ENCODE results near the gene GALNS.
A peak's percentile ranks its signal among the peaks of the same experiment; 100 is the strongest.

The GALNS gene

DNA sequence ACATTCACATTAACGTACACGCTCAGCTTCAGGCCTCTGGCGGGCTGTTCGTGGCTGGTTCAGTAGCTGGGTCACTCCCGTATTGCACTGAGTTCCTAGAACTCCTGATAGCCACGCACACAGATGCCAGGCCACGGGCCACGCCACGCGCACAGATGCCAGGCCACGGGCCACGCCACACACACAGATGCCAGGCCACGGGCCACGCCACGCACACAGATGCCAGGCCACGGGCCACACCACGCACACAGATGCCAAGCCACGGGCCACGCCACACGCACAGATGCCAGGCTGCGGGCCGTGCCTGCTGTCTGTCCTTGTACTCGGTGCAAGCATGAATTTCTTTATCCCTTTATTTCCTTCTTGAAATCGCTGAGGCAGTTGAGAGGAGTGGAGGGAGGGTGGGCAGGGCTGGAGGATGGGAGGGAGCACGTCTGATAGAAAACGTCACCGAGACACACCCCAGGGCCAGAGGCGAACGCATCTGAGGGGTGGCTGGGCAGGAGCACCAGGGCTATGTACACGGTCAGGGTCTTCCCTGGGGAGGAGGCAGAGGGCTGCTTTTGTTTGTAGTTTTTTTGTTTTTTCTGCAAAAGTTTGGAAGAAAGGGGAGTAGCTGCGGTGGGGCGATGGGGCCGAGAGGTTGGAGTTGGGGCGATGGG, 18.3 kb upstream of the GALNS start:
- DNase-seq = no peak

DNA sequence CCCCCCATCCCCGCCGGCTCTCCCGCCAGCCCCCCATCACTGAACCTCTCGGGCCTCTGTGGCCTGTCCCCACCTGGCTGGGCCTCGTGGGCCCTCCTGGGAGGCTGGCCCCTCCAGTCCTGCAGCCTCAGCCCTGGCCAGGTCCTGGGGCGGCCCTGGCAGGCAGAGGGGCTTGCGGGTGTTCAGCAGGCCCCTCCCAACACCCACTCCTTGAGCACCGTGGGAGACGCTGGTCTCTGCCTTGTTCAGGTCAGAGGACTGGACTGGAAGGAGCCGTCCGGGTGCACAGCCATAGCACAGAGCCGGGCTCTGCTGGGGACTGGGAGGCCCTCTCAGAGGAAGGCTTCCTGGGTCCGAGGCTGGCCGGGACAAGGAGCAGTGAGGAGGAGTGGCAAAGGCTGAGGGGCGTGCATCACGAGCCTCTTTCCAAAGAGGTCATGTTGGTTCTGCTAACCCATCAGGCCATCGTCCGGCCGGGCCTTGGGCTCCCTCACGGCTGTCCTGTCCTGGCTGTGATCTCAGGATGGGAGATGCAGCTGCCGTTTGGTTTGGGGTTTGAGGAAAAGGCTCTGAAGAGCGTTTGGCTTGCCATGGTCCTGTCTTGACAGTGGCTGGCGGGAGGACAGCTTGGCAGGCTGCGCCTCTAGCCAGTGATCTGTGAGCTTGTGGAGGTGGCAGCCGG, 16.0 kb upstream of the GALNS start:
- no peak for DNase-seq

DNA sequence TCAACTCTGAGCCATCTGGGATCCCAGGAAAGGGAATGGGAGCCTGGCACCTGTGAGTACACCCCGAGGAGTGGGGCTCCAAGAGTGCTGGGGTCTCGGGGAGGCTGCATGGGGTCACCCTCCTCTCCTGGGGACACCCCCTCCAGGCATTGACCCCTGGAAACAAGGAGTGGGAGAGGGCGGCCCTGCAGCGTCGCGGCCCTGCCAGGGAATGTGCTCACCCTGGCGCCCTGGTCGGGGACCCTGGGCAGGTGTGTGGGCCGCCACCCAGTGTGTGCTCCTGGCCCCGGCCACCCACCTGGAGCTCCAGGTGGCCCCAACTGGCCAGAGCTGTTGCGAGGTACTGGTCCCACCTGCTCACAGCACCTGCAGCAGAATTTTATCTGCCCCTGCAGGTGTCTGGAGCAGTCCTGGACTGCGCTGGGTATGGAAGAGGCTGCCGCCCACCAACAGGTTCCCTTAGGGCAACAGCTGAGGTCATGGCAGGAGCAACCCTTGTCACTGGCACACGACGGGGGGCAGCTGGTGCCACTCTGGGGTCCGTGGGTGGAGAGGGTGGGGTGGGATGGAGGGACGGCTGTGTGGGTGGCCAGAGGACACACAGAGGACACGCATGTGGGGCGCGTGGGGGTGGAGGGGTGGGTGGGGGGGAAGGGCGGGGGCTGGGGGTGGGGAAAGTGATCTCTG, 15.1 kb upstream of the GALNS start:
- DNase-seq = no peak

DNA sequence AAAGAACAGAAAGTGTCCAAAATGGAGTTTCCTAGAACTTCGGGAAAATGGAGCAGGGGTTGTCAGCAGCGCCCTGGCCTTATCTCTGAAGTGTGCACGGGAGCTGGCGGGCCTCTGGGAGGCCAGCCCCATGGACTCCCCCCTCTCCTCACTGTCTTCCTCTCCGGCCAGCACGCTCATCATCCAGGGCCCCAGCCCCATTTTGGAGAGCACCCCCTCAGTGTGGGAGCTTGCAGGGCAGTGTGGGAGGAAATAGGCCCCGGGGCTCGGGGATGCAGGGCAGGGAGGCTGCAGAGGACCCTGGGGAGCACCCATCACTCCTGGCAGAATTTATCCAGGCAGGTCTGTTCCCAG, 14.6 kb upstream of the GALNS start:
- DNase-seq = no peak

DNA sequence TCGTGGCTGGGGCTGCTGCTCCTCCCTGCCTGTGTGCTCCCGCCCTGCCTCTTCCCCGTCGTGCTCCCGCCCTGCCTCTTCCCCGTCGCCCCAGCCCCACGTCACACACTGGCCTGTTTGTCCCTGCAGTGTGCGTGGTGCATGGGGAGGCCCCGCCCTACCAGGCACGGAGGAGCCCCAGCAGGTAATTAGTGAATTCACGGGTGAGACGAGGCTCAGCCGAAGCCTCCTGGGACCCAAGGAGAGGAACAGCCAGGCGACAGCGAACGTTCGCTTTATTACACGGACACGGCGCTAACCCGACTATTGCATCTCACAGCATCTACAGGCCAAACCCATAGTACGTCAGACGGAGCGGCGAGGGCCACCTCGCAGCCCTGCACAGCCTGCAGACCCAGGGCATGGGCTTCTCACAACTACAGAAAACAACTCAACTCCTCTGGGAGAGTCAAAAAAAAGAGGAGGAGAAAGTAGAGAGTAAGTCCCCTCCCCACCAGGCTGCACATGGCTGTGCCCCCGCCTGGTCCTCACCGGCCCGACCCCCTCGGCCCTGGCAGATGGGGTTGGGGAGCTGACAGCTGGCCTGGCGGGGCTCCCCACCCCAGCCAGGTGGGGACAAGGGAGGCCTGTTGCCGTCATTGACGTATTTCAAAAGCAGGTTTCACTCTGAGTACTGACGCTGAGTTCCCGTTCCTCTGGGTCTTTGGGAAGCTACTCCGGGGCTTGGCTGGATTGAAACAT, 14.0 kb upstream of the GALNS start:
- peak; percentile 56 for DNase-seq

DNA sequence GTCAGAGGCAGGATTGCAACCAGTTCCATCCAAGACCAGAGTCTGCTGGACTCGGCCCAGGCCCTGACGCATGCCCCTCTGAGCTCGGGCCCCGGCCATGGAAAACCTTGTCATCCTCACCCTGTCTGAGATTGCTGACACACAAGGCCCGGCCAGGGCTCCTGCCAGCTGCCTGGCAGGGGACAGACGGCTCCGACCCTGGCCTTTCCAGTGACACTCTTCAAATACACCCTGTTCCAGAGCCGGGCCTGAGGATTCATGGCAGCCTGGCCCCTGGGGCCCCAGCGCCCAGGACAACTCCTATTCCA, 12.9 kb upstream of the GALNS start:
- no peak for DNase-seq

DNA sequence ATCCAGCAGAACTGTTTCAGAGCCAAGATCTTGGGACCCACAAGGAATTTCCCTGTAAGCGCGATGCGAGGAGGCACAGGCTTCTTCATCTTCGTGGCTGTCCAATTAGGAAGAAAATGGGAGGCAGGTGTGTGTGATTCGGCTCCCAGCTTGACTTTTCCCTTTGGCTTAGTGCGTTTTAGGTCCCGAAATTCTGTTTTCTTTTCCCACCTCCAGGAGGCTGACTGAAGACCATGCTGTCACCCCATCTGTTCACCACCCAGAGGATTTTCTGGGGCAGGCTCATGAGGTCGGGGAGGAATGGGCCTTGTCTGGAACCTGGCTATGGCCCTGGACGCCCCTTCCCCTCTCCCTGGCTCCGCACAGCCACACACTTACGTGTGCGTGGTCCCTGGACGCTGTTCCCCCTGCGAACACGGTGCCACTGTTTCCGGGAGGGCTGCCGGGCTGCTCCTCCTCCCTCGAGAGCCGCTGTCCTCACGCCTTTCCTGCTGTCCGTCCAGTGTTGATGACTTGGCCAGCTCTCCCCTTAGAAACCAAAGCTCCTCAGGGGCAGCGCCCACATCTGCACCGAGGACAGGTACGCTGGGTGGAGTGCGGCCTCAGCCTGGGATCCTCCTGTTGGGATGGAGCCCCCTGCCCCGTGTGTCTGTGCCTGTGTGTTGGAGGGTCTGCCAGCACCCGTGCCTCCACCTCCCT, 12.4 kb upstream of the GALNS start:
- no peak for DNase-seq

DNA sequence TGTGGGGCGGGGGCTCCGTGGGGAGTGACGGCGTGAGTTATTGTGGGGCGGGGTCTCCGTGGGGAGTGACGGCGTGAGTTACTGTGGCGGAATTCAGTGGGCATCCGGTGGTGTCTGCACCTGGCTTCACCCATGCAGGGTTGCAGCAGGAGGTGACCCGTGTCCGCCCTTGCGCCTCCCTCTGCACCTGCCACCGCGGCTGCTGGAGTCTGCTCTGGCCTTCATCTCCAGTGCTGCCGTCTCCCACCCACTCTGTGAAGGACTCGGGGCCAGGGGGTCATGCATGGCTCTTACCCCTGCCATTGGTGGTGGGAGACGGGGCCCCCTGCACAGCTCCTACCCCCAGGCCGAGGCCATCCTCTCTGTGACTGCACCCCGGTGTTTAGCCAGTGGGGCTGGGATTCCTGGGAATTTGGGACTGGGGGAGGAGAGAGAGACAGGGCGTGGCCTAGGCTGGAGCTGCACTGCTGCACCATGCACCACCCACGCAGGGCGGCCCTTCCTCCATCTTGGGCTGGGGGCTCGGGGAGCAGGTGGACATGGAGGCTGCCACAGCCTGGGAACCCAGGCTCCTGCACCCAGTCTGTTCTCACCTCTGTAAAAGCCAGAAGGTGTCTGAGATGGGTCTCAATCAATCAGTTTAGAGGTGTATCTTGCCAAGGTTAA, 11.0 kb upstream of the GALNS start:
- DNase-seq = no peak

DNA sequence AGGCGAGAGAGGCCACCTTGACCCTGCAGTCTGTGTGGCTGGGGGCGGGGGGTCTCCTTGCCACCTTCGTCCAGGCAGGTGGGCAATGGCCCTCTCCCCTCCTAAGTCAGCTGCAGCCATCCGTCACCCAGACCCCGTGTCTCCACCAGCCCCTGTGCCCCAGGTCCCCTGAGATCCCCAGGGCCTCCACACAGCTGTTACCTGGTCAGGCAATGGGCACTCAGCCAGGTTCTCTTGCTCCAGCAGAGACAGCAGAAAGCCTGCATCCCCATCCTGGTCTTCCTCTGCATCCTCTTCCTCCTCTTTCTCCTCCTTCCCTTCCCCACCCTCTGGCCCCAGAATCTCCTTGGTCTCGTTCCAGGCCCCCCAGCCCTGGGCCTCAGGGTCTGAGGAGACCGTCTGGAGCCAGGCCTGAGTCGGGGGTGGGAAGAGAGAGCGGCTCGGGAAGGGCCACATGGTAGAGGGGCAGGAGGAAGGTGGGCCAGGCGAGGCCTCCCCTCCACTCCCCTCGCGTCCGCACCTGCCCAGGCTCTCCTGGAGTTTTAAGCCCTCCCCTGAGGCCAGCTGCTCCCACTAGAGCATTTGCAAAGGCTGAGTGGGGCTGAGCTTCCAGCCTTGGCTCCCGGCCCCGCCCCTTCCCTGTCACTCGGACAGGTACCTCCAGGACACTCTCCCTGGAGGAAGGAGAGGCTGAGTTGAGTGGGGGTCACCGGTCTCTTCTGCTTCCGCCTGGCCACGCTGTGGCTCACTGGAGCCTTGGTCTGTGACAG, 9.6 kb upstream of the GALNS start, which contains the start of gene PABPN1L:
Gene PABPN1L, minus strand, starts transcription at position 510 of the 770 bp plus-strand sequence. Its CDS starts 54 bp downstream, at position 456.
- peak; percentile 30 for DNase-seq

DNA sequence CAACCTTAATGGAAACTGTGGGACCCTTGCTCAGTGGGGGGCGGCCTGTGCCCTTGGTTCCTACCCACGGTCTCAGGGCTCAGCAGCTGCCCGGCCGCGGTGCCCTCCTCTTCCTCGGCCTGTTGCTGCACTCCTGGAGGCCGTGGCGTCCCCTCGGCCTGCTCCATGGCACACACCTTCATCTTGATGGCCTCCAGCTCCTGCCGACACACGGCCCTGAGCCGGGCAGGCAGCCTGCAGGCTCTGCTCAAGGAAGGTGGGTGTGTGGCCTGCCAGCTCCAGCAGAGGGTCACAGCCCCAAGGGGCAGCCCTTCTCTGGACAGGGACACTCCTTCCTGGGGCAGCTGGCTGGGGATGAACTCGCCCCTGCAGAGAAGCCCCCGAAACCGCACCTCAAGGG, 9.0 kb upstream of the GALNS start:
- DNase-seq = no peak

DNA sequence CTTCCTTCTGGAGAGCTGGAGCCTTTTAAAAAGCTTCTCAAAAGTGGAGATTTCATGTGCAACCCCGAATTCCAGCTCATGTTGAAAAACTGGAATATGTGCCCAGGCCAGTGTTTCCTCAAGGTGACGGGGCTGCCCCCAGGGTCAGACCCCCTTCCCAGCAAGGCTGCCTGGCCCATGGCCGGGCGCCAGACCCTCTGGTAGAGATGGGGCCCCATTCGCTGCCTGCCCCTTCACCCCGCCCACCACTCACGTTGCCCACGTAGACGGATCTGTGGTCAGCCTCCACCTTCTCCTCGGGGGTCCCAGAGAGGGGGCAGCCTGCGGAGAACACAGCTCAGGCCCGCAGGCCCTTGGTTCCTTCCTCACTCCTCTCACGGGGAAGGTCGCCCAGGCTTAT, 8.6 kb upstream of the GALNS start:
- no peak for DNase-seq

DNA sequence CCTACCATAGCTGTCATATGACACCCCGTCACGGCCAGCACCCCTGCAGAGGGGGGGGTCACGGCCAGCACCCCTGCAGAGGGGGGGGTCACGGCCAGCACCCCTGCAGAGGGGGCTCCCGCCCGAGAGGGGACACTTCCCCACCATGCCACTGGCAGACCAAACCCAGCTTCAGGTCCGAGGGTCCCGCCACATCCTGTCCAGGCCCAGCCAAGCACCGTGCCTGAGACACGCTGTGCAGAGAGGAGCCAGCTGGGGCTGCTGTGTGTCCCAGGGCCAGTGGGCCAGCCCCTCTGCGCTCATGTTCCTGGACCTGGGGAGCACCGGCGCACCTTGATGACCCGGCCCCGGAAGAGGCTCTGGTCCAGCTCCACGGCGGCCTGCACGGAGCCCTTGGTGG, 7.8 kb upstream of the GALNS start:
- DNase-seq = no peak

DNA sequence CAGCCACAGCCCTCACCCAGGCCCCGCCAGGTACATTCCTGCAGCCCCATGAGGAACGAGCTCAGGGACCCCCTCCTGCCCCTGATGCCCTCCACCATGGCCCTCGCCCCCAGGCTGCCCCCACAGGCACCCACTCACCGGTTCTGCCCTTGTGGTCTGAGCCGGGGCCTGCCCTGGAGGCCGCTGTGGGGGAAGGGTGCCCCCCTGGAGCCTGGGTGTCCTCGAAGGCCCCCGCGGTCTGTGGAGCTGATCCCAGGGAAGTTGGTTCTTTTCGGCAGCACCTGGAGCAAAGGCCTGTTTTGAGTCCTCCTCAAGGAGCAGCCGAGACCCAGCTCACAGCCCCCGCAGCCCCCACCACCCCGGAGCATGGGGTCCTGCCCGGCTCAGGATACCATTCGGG, 7.4 kb upstream of the GALNS start:
- DNase-seq = no peak

DNA sequence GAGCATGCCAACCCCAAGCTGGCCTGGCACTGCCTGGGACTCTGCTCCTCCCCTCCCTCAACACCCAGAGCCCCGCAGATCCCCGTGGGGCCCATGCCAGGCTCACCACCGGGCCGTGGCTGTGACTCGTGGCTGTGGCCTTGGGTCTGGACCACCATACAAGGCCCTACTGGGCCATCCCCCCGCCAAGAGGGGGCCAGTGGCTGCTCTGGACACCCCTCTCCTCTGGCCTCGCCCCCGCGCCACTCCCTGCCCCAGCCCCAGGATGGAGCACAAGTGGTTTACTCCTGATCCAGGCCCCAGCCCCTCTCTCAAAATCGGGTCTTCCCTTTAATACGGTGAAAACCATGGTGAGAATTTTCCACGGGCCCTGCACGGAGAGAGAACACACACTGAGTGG, 6.7 kb upstream of the GALNS start:
- DNase-seq = no peak

DNA sequence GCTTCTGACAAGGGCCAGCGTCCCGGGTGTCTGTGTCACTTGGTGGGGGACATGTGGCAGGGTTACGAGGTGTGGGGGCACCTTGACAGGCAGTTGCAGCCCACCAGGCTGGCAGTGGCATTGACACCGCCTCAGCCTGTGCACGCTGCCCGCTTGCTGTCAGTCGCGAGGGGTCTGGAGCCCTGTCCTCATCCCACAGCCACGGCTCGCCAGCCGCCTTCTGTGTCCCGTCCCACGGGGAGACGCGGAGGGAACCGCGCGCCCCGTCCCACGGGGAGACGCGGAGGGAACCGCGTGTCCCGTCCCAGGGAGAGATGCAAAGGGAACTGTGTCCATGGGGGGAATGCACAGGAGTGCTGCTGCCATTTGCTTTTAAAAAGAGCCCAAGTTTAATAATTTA, 6.2 kb upstream of the GALNS start:
- no peak for DNase-seq

DNA sequence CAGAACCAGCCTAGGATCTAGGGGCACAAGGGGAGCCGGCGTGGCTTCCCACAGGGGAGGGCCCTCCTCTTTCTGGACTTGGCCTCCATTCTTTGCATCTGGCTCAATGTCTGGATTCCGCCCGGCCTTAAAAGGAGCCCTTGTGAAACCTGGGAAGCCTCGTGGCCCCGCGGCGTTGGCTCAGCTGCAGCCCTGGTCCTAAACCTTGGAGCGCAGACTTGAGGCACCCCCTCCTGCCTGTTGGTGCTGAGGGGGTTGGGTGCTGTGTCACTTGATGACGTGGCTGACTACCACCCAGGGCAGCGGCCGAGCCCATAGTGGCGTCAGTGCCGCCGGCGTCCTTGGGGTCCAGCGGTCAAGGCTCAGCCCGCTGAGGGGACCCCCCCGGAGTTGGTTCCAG, 4.6 kb upstream of the GALNS start:
- no peak for DNase-seq

DNA sequence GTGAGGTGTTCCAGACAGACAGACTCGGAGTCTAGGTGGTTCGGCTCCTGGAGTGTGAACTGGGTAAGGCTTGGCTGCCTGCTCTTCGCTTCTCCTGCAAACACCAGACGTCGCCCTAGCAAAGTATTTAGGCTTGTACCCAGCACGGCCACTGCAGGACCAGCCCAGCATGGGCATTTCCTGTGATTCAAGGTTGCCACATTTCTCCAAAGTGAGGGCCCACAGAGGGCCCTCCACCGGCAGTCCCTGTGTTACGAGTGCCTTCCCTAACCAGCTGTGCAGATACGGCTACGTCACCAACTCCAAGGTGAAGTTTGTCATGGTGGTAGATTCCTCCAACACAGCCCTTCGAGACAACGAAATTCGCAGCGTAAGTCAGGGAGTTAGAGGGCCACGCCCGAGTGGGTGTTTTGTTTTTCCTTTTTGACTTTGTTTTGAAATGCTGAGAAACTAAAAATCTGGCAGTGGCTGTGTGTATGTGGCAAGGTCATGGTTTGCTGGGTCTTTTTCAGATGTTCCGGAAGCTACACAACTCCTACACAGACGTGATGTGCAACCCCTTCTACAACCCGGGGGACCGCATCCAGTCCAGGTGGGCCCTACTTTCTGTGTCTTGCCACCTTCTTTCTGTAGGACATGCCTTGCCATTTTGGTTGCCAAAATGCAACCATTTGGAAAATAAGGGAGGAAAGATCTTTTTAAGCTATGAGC, 2.8 kb upstream of the GALNS start:
- DNase-seq = no peak

DNA sequence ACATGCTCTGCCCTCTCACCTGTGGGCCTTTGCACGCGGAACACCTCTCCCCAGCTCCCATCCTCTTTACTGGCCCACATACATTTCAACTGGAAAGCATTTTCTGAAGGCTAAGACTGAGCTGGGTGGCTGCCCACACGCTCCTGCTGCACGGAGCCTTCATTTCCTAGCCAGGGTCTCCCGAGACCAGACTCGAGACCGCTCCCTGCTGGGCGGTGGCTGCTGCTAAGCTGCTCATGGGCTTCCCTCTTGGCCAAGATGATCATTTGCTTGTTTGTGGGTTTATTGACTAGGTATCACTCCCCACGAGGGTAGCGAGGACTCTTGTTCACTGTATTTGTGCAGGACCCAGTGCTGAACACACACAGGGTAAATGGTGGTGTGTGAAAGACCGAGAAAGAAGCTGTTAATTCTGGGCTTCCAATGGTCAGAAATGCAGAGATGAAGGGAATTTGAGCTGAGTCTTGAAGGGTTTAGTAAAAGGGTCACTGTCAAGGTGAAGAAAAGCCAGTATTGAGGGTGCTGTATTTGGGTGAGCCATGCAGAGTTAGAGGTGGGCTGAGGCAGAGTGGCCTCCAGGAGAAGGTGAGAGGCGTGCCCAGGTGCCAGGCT, 1.1 kb upstream of the GALNS start:
- DNase-seq = peak; percentile 50

DNA sequence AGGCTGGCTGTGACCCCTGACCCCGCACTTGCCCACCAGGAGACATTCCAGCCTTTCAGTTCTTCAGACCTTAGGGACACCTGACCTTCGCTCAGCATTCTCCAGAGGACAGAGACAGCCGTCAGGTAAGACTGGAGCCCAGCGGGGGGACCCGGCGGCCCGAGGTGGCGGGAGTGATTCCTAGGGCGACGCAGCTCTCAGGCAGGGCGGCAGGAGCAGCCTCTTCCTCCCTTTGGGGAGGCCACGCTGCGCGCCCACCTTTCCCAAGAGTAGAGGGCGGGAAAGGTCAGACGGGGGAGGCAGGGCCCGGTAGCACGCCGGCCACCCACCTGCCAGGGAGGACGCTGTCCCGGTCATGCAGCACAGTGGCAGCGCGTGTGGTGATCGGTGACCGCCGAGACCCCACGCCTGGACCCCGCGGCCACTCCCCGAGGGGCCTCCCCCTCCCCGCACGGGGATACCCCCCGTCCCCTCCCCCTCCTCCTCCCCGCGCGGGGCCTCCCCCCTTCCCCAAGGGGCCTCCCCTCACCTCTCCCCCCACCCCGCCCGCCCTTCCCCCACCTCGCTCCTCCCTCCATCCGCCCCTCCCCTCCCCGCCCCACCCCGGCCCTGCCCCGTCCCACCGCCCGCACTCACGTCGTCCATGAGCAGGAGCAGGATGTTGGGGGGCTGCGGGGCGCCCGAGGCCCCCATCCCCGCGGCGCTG, 472 bp downstream of the GALNS start:
- no peak for DNase-seq

DNA sequence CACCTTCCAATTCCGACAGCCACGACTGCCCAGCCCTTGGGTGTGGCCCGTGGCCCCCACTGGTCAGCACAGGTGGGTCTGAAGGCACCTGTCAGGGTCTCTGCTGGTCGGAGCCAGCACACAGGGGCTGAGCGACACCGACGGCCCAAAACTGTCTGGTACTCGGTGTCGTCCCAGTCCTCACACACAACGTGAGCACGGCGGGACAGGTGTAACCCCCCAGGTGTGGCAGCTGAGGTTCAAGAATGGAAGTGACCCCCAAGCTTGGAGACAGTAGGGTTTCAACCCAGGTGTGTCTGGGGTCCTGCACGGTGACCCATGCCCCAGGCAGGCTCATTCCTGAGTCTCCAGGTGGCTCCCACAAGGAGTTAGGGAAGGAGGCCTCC, 1.0 kb downstream of the GALNS start:
- no peak for DNase-seq
